ENCODE results near the gene PBX1.

DNA sequence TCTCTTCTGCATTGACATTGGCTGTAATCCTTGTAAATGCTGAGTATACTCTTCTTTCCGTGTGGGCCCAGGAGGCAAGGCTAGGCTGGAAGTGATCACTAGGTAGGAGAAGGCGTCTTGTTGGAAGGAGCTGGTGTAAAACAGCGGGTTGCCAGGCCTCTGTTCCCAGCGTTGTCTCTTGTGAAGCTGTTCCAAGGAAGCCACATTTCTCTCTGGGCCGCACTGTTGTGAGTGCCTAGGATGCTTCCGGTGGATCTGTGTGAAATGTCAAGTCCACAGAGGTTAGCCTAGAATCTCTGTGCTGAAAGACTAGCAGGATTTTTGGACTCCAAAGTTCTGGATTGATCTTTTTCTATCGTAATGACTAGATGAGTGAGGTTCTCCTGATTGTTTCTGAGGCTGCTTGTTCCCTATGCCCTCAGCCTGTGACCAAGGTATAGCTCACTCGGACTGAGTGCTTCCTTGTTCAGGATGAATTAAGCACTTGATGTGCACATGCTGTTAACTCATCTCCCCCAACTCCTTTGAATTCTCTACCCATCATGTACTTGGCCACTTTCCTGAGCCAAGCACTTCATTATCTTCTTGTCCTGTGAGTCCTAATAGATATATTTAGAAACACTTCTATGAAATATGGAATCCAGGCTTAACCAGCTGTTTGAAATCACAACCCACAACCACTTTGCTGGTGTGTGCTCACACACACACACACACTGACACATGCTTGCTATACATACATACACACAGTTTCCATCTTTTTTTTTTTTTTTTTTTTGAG lies 63.3 kb downstream of the PBX1 start:
- TF ChIP-seq, protein P1, sequence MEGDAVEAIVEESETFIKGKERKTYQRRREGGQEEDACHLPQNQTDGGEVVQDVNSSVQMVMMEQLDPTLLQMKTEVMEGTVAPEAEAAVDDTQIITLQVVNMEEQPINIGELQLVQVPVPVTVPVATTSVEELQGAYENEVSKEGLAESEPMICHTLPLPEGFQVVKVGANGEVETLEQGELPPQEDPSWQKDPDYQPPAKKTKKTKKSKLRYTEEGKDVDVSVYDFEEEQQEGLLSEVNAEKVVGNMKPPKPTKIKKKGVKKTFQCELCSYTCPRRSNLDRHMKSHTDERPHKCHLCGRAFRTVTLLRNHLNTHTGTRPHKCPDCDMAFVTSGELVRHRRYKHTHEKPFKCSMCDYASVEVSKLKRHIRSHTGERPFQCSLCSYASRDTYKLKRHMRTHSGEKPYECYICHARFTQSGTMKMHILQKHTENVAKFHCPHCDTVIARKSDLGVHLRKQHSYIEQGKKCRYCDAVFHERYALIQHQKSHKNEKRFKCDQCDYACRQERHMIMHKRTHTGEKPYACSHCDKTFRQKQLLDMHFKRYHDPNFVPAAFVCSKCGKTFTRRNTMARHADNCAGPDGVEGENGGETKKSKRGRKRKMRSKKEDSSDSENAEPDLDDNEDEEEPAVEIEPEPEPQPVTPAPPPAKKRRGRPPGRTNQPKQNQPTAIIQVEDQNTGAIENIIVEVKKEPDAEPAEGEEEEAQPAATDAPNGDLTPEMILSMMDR (IDR thresholded peaks at IDR 0.05), result no peak
- TF ChIP-seq POLR2A (IDR thresholded peaks at IDR 0.05), result no peak

Measured in esophagus squamous epithelium (tissue), 4 donors.